A673 (cell line): Measurements from ENCODE around the gene SERPINA9. TPM values are rescaled to one million over a fixed set of nuclear protein-coding genes. Genes with fewer than 3 reads are reported as not detected.
"Not testable (repeated sequence)": the region's sequence is repeated elsewhere in the genome, so short reads cannot be mapped to it uniquely, and the experiment has no call there.

Experiments used
- BruUV-seq: library from RNA; stranded (reverse); fragments of 400-500 nt; replicated peaks from 2 replicates; lab custom pipeline; 2021; lab: Mats Ljungman, UMichigan
- CTCF ChIA-PET: fragments of 300-600 bp; sonication (Branson Sonifier 250); formaldehyde crosslinking; loops from one replicate; lab custom pipeline; 2022; ENCODE audit warnings: antibody characterized with exemption; lab: Charles Lee
- POLR2A ChIA-PET: fragments of 300-600 bp; sonication (Branson Sonifier 250); formaldehyde crosslinking; loops from one replicate; lab custom pipeline; 2022; ENCODE audit warnings: antibody characterized with exemption; ENCODE audit not compliant: low non-redundant PET; lab: Charles Lee
- DNase-seq: peaks from one replicate; pipeline ENCODE4 v3.0.0-alpha.2; 2015; ENCODE audit warnings: low spot score
- H3K27ac ChIP-seq: fragments of 200-600 bp; sonication (generic); 2 replicates; pipeline ENCODE4 v1.5.1; 2016; ENCODE audit warnings: mixed run types, low read depth, mild to moderate bottlenecking, mixed read lengths, antibody characterized with exemption, low read length; ENCODE audit not compliant: poor library complexity, severe bottlenecking
- H3K27me3 ChIP-seq: fragments of 200-600 bp; sonication (generic); replicated peaks from 2 replicates; pipeline ENCODE4 v1.6.1; 2017; ENCODE audit warnings: mixed run types, low read depth, mild to moderate bottlenecking, mixed read lengths, antibody characterized with exemption, low read length; ENCODE audit not compliant: insufficient read depth, poor library complexity
- H3K36me3 ChIP-seq: fragments of 200-600 bp; sonication (generic); 2 replicates; pipeline ENCODE4 v1.6.1; 2016; ENCODE audit warnings: mixed run types, mild to moderate bottlenecking, mixed read lengths, antibody characterized with exemption, low read length; ENCODE audit not compliant: insufficient read depth, poor library complexity, severe bottlenecking
- H3K4me1 ChIP-seq: fragments of 200-600 bp; sonication (generic); 2 replicates; pipeline ENCODE4 v1.6.1; 2017; ENCODE audit warnings: mixed run types, mild to moderate bottlenecking, mixed read lengths, antibody characterized with exemption, low read length; ENCODE audit not compliant: insufficient read depth, poor library complexity, severe bottlenecking
- H3K4me3 ChIP-seq: fragments of 200-600 bp; sonication (generic); 2 replicates; pipeline ENCODE4 v1.5.1; 2016; ENCODE audit warnings: low read depth, mixed run types, mild to moderate bottlenecking, mixed read lengths, low read length; ENCODE audit not compliant: poor library complexity, severe bottlenecking
- H3K9me3 ChIP-seq: fragments of 200-600 bp; sonication (generic); 2 replicates; pipeline ENCODE4 v1.6.1; 2016; ENCODE audit warnings: mixed run types, low read depth, mild to moderate bottlenecking, mixed read lengths, antibody characterized with exemption, low read length; ENCODE audit not compliant: poor library complexity, severe bottlenecking
- EZH2 ChIP-seq: fragments of 200-600 bp; sonication (generic); IDR thresholded peaks from 2 replicates; pipeline ENCODE4 v1.6.1; 2017; ENCODE audit warnings: borderline replicate concordance, low read depth, mild to moderate bottlenecking, mixed read lengths, antibody characterized with exemption, low read length; ENCODE audit not compliant: poor library complexity, severe bottlenecking
- intact Hi-C: fragments of 100-400 bp; cut with micrococcal nuclease; formaldehyde crosslinking; loops from one replicate; pipeline ENCODE4 v1.10.0; 2022; ENCODE audit not compliant: unreplicated experiment
- total RNA-seq: library from RNA; stranded (reverse); gene quantifications from 2 replicates; pipeline ENCODE4 v1.2.3, GENCODE V29; 2021
- TF ChIP-seq, protein P1 (sequence below): fragments of 300-800, 200-600 bp; sonication (generic); conservative IDR thresholded peaks from 2 replicates; pipeline ENCODE4 v1.5.1; 2017; ENCODE audit warnings: low read depth, mild to moderate bottlenecking, antibody characterized with exemption, low read length, moderate library complexity, mixed read lengths

SERPINA9 gene
- total RNA-seq, 1 experiment from 2014 or later, result not detected

DNA sequence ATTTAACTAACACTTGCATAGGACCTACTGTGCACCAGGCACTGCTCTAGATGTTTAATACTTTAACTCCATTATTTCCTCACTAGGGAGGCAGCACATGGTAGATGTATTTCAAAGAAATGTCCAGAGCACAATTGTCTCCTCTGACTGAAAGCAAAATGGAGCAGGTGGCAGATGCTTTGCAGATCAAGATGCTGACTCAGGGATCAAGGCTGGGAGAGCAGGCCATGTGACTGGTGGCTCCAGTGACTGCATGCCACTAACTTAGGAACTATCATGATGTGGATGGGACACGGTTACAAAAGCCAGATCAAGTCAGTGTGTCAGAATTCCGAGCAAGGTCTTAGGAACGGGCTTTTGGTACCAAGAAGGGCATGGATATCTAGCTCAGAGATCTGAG, 51.6 kb downstream of the SERPINA9 start:
- H3K4me3 ChIP-seq, result no peak overlapping the region
- DNase-seq, result no peak
- no TSS peak for BruUV-seq
- ChIA-PET POLR2A (no interaction called here), CTCF (no interaction called here)
- H3K4me1 ChIP-seq, result no peaks in the 10 kb centered on the region
- no peak for TF ChIP-seq EZH2
- TF ChIP-seq, protein P1, sequence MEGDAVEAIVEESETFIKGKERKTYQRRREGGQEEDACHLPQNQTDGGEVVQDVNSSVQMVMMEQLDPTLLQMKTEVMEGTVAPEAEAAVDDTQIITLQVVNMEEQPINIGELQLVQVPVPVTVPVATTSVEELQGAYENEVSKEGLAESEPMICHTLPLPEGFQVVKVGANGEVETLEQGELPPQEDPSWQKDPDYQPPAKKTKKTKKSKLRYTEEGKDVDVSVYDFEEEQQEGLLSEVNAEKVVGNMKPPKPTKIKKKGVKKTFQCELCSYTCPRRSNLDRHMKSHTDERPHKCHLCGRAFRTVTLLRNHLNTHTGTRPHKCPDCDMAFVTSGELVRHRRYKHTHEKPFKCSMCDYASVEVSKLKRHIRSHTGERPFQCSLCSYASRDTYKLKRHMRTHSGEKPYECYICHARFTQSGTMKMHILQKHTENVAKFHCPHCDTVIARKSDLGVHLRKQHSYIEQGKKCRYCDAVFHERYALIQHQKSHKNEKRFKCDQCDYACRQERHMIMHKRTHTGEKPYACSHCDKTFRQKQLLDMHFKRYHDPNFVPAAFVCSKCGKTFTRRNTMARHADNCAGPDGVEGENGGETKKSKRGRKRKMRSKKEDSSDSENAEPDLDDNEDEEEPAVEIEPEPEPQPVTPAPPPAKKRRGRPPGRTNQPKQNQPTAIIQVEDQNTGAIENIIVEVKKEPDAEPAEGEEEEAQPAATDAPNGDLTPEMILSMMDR, result no peak
- H3K27me3 ChIP-seq, result peaks cover 47% of the 10 kb centered on the region
- H3K9me3 ChIP-seq, result no peaks in the 10 kb centered on the region
- no peaks in the 10 kb centered on the region for H3K36me3 ChIP-seq
- no peak overlapping the region for H3K27ac ChIP-seq
- intact Hi-C loops, result no loop called here

DNA sequence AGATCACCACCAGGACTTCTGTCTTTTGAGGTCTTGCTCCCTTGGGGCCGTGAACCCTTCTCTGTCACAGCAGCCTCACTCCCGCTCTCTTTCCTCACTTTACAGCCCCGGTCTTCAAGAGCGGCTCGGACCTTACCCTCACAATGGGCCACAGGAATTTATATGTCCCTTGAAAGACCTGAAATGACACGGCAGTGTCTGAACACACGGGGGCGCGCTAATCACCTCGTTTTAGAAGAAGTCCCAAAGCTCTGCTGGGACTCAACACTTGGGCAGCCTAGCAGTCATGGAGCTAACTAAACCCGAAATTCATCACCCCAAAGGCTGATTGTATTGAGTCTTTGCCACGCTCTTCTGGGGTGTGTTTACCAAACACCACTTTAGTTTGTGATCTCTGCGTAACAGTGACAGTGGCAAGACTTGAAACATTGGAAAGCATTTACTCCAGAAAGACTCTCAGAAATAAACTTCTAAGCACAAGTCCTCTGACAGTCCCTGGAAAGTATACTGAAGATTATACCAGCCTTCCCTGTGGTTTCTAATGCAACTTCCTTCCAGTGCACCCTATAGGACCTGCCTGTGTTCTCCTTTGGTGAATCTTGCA, 52.4 kb downstream of the SERPINA9 start:
- no peak overlapping the region for H3K27ac ChIP-seq
- BruUV-seq, result no TSS peak
- peak; percentile 77 for DNase-seq
- POLR2A ChIA-PET, result no interaction called here
- peaks cover 47% of the 10 kb centered on the region for H3K27me3 ChIP-seq
- H3K4me1 ChIP-seq, result no peaks in the 10 kb centered on the region
- no peaks in the 10 kb centered on the region for H3K36me3 ChIP-seq
- intact Hi-C loops, result loop anchor here (1.0 kb wide), 1 partner anchor 63 kb away; no protein-coding TSS in a partner anchor
- no peak overlapping the region for H3K4me3 ChIP-seq
- CTCF ChIA-PET, result interaction anchor here (0.6 to 2.1 kb wide), 7 partner anchors 9 to 1651 kb away, joined by 3 to 8 read pairs (median 5); no protein-coding TSS in a partner anchor
- TF ChIP-seq, protein P1, result peak; percentile 89
- TF ChIP-seq EZH2, result no peak
- no peaks in the 10 kb centered on the region for H3K9me3 ChIP-seq

DNA sequence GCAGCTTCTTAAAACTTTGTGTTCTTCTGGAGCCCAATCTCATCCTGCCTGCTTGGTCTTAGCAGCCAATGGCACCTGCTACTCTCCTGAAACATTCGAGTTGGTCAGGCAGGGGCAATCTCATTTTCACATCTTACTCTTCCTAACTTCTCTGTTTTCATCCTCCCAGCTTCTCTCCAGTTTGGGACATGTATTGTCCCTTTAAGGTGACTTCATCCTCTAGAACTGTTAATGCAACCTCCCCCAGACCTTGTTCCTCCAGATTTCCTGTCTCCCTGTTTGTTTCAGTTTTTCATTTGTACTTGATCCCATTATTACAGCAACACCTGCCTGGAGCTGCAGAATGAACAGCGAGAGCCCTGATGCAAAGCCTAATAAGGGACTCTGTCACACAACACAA, 54.7 kb downstream of the SERPINA9 start:
- H3K36me3 ChIP-seq, result no peaks in the 10 kb centered on the region
- TF ChIP-seq, protein P1, result no peak
- TF ChIP-seq EZH2, result no peak
- intact Hi-C loops, result no loop called here
- no peaks in the 10 kb centered on the region for H3K4me1 ChIP-seq
- H3K4me3 ChIP-seq, result no peak overlapping the region
- DNase-seq, result no peak
- H3K27ac ChIP-seq, result no peak overlapping the region
- H3K9me3 ChIP-seq, result no peaks in the 10 kb centered on the region
- peaks cover 31% of the 10 kb centered on the region for H3K27me3 ChIP-seq
- POLR2A ChIA-PET, result no interaction called here
- no TSS peak for BruUV-seq
- CTCF ChIA-PET, result no interaction called here

DNA sequence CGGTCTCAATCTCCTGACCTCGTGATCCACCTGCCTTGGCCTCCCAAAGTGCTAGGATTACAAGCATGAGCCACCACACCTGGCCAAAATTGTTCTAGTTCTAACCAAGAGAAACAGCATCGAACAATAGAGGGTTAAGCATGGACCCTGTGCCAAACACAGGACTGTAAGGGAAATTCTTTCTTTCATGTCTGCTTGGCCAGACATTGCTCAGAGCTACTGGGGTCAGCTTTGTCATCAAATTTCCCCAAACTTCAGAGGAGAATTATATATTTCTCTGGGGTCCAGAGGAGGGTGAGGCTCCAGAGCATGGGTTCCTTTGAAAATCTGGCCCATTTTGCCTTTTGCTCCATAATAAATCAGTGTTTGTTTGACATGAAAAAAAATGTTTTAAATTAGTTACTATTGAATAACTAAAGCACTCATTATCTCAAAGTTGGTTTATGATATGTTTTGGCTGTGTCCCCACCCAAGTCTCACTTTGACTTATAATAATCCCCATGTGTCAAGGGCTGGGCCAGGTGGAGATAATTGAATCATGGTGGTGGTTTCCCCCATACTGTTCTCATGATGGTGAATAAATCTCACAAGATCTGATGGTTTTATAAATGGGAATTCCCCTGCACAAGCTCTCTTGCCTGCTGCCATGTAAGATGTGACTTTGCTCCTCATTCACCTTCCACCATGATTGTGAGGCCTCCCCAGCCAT, 58.3 kb downstream of the SERPINA9 start:
- H3K9me3 ChIP-seq, CTCF ChIA-PET, H3K4me3 ChIP-seq, DNase-seq, intact Hi-C loops, H3K27ac ChIP-seq, BruUV-seq, POLR2A ChIA-PET, H3K36me3 ChIP-seq, H3K4me1 ChIP-seq: not testable (repeated sequence)
- H3K27me3 ChIP-seq, result peaks cover 13% of the 10 kb centered on the region
